NCI-H82 treated with DMSO at 0.1 percent for 48 hours (cell line): ENCODE results near the gene SH2D5.
"Not testable (repeated sequence)": the region's sequence is repeated elsewhere in the genome, so short reads cannot be mapped to it uniquely, and the experiment has no call there.

ENCODE experiments used
- DNase-seq: peaks from one replicate; lab custom pipeline; 2025; ENCODE audit not compliant: unreplicated experiment; lab: John Stamatoyannopoulos, UW

The SH2D5 gene

GRCh38 chr1:20728371-20729154 is 3.9 kb downstream of the SH2D5 start:
- DNase-seq = no peak

GRCh38 chr1:20727746-20728316 is 4.7 kb downstream of the SH2D5 start:
- DNase-seq = no peak

GRCh38 chr1:20726932-20727745 is 5.4 kb downstream of the SH2D5 start:
- DNase-seq = no peak

- DNase-seq = no peak
Measured at GRCh38 chr1:20726118-20726911, 6.2 kb downstream of the SH2D5 start.

GRCh38 chr1:20725189-20726117 is 7.0 kb downstream of the SH2D5 start:
- no peak for DNase-seq

GRCh38 chr1:20724364-20725188 is 7.9 kb downstream of the SH2D5 start:
- DNase-seq = no peak

- no peak for DNase-seq
Measured at GRCh38 chr1:20723537-20724363, 8.8 kb downstream of the SH2D5 start.

GRCh38 chr1:20723159-20723536 is 9.4 kb downstream of the SH2D5 start:
- no peak for DNase-seq

- no peak for DNase-seq
Measured at GRCh38 chr1:20721117-20722061, 11.1 kb downstream of the SH2D5 start.

GRCh38 chr1:20720631-20721091 is 11.8 kb downstream of the SH2D5 start:
- DNase-seq = no peak

GRCh38 chr1:20719871-20720620 is 12.5 kb downstream of the SH2D5 start:
- DNase-seq = no peak

GRCh38 chr1:20719261-20719660 is 13.2 kb downstream of the SH2D5 start:
- DNase-seq = no peak

GRCh38 chr1:20718343-20718882 is 14.1 kb downstream of the SH2D5 start:
- not testable (repeated sequence) for DNase-seq

GRCh38 chr1:20717452-20718342 is 14.8 kb downstream of the SH2D5 start, which contains the start of gene KIF17:
Gene KIF17 (minus strand): TSS chr1:20718007. CDS start chr1:20717706, 301 bp downstream.
- no peak for DNase-seq

- no peak for DNase-seq
Measured at GRCh38 chr1:20716232-20716631, 16.3 kb downstream of the SH2D5 start.
